AG04450 (cell line): ENCODE data around the gene SMYD1. TPM values are rescaled to one million over a fixed set of nuclear protein-coding genes. Genes with fewer than 3 reads are reported as not detected.

Experiments used
- CTCF ChIA-PET: fragments of 300-600, 350-600 bp; formaldehyde crosslinking; extraction: SDS; loops from one replicate; lab custom pipeline; 2022; ENCODE audit warnings: antibody characterized with exemption, inconsistent platforms; lab: Charles Lee
- POLR2A ChIA-PET: fragments of 350-600 bp; formaldehyde crosslinking; extraction: SDS; loops from one replicate; lab custom pipeline; 2021; ENCODE audit warnings: antibody characterized with exemption, inconsistent platforms; lab: Yijun Ruan, JAX
- DNase-seq: peaks from one replicate; pipeline ENCODE4 v3.0.0-alpha.2; 2011; ENCODE audit warnings: low read depth, low spot score
- H3K27ac ChIP-seq: one replicate; pipeline ENCODE4 v1.5.1; 2012; ENCODE audit warnings: low read depth, low read length, control low read depth
- H3K27me3 ChIP-seq: one replicate; pipeline ENCODE4 v1.6.0; 2012; ENCODE audit warnings: low read length; ENCODE audit not compliant: control insufficient read depth, insufficient read depth
- H3K4me3 ChIP-seq: 2 replicates; pipeline ENCODE4 v1.5.1; 2011; ENCODE audit warnings: mild to moderate bottlenecking, low read depth, low read length, control low read depth
- H3K9me3 ChIP-seq: 2 replicates; pipeline ENCODE4 v1.5.1; 2012; ENCODE audit warnings: low read length; ENCODE audit not compliant: control insufficient read depth, insufficient read depth
- CTCF ChIP-seq: IDR thresholded peaks from 2 replicates; pipeline ENCODE4 v1.5.1; 2011; ENCODE audit warnings: low read depth, low read length, control low read depth, inconsistent platforms
- polyA plus RNA-seq: library from polyadenylated mRNA; depleted of rRNA; stranded (reverse); fragments of >200 nt; gene quantifications from 2 replicates; pipeline ENCODE4 v1.2.3, GENCODE V29; 2011

Gene SMYD1
- polyA plus RNA-seq, 1 experiment = not detected

GRCh38 chr2:88024509-88024908 lies 43.1 kb upstream of the SMYD1 start:
- Histone ChIP-seq H3K27ac (no peak overlapping the region), H3K4me3 (no peak overlapping the region), H3K9me3 (no peaks in the 10 kb centered on the region), H3K27me3 (no peaks in the 10 kb centered on the region)
- DNase-seq = no peak
- CTCF ChIA-PET = interaction anchor here (1.3 kb wide), 1 partner anchor 36 kb away, joined by 3 read pairs; no protein-coding TSS in a partner anchor
- POLR2A ChIA-PET = interaction anchor here (0.7 kb wide), 1 partner anchor 550 kb away, joined by 6 read pairs; no protein-coding TSS in a partner anchor
- TF ChIP-seq CTCF = no peak

- H3K4me3 ChIP-seq = no peak overlapping the region
- TF ChIP-seq CTCF = no peak
- H3K27me3 ChIP-seq = no peaks in the 10 kb centered on the region
- H3K27ac ChIP-seq = no peak overlapping the region
- CTCF ChIA-PET = interaction anchor here (1.0 kb wide), 1 partner anchor 32 kb away, joined by 5 read pairs; no protein-coding TSS in a partner anchor
- H3K9me3 ChIP-seq = no peaks in the 10 kb centered on the region
- no peak for DNase-seq
- POLR2A ChIA-PET = no interaction called here
Measured at GRCh38 chr2:88027697-88028389, 39.8 kb upstream of the SMYD1 start.

DNA sequence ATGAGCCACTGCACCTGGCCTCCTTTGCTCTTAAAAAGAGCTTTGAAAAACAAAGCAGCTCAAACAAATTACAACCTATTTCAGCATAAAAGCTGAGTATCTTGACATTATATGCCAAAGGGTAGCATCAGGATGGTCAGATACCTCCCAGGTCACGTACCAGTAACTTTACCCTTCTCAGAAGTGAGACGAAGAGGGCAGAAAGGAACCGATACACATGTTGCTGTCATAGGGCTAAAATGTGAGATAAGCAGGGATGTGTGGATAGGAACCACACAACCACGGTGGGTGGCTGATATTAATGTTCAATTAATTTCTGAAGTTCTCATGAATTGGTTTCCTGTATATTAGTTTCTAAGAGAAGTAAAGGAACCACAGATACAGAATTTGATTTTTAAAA lies 38.7 kb upstream of the SMYD1 start:
- DNase-seq = no peak
- ChIA-PET POLR2A (interaction anchor here (0.6 kb wide), 1 partner anchor 31 kb away, joined by 4 read pairs; no protein-coding TSS in a partner anchor), CTCF (no interaction called here)
- H3K27me3 ChIP-seq = no peaks in the 10 kb centered on the region
- no peak for TF ChIP-seq CTCF
- no peak overlapping the region for H3K27ac ChIP-seq
- H3K9me3 ChIP-seq = no peaks in the 10 kb centered on the region
- H3K4me3 ChIP-seq = no peak overlapping the region

DNA sequence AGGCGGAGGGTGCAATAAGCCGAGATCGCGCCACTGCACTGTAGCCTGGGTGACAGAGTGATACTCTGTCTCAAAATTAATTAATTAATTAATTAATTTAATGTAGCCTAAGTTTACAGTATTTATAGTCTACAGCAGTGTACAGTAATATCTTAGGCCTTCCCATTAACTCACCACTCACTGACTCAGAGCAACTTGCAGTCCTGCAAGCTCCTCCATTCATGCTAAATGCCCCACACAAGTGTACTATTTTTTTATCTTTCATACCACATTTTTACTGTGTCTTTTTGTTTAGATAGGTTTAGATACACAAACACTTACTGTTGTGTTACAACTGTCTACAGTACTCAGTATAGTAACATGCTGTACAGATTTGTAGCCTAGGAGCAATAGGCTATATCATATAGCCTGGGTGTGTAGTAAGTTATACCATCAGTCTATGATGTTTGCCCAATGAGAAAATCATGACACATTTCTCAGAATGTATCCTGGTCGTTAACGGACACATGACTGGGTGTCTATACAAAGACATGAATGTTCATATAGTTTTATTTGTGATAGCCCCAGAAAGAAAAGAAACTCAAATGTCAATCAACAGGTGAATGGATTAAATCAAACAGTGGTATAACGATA lies 35.4 kb upstream of the SMYD1 start:
- CTCF ChIA-PET = interaction anchor here (0.7 to 1.7 kb wide), 3 partner anchors 17 to 30 kb away, joined by 3 to 9 read pairs (median 6); no protein-coding TSS in a partner anchor
- Histone ChIP-seq H3K4me3 (no peak overlapping the region), H3K27me3 (no peaks in the 10 kb centered on the region), H3K27ac (no peak overlapping the region), H3K9me3 (no peaks in the 10 kb centered on the region)
- POLR2A ChIA-PET = no interaction called here
- no peak for TF ChIP-seq CTCF
- DNase-seq = no peak

DNA sequence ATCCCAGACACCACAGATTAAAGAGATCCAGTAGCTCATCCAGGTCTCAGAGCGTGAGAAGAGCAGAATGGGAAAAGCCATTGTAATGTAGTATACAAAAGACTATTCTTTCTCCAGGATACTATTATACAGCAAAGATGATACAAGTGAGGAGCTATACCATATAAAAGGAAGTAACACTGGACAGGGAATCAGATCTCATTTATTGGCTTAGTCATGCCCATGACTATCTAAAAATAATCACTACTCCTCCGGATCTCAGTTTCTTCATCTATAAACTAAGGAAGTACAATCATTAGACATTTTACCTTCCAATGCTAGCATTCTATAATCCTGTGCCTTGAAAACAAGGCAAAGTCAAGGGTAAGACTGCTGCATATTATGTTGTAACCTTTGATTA lies 31.4 kb upstream of the SMYD1 start:
- CTCF ChIA-PET = no interaction called here
- POLR2A ChIA-PET = no interaction called here
- H3K27ac ChIP-seq = no peak overlapping the region
- no peaks in the 10 kb centered on the region for H3K9me3 ChIP-seq
- TF ChIP-seq CTCF = no peak
- no peaks in the 10 kb centered on the region for H3K27me3 ChIP-seq
- no peak for DNase-seq
- no peak overlapping the region for H3K4me3 ChIP-seq
